Measurements from ENCODE around the gene HLA-DPB1.
A peak's percentile ranks its signal among the peaks of the same experiment; 100 is the strongest.

DNA sequence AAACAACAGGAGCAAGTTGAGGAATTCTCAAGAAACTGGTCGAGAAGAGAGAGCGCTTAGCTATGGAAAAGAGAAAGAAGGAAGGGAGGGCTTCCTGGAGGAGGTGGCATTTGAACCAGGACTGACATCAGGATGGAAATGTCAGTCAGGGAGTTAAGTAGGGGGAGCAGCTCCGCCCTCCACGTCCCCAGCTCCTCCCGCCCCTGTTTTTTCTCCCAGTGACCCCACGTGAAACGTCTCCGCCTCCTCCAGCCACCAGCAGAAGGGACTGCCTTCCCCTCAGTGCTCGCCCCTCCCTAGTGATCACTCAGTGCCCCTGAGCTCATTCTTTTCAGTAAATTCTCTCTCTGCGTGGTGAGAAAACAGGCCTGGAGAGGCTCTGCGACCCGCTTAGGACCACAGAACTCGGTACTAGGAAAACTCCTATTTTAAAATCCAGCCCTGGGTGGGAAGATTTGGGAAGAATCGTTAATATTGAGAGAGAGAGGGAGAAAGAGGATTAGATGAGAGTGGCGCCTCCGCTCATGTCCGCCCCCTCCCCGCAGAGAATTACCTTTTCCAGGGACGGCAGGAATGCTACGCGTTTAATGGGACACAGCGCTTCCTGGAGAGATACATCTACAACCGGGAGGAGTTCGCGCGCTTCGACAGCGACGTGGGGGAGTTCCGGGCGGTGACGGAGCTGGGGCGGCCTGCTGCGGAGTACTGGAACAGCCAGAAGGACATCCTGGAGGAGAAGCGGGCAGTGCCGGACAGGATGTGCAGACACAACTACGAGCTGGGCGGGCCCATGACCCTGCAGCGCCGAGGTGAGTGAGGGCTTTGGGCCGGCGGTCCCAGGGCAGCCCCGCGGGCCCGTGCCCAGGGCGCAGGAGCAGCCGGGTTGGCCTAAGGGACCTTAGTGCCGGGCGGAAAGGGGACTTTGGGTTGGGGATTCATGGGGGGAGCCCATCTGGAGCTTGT is 4.6 kb downstream of the HLA-DPB1 start:
- TF ChIP-seq CTCF (conservative IDR thresholded peaks at IDR 0.05 in 1 of 2, IDR thresholded peaks at IDR 0.05 in 1 of 2; ENCODE audit: low read depth in 1 of 2, low read length in 2 of 2) (no peak), EZH2 (IDR thresholded peaks at IDR 0.05; ENCODE audit: low read length, missing control alignments) (peak; percentile 30)
